ENCODE data around the gene CACNA1H.

DNA sequence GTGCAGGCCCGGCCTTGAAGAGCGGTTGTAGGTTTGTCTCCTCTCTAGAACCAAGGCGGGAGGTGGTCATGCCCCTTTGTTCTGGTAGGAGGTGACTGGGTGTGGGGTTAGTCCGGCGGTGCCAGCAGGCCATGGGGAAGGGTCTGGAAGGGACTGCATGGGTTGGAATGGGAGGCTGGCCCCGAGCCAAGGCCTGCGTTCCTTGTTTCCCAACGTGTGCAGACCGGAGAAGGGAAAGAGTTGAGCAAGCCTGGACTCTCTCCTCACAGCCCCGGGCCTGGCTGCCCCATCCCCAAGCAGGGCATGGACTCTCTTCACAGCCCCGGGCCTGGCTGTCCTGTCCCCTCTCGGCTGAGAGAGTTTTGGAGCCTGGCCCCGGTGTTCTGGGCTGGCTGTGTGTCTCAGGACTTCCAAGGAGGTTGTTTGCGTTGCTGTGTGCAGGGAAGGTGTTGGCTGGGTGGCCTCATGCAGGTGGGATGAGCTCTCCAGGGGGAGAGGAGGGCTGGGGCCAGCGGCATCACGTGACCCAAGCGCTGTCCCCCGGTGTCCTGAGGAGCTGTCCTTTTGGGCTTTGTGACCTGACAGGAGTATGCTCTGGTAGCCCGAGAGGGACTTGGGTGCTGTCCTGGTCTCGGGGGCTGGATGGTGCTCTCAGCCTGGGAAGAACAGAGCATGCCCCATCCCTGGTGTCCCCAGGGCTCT is 2.6 kb downstream of the CACNA1H start:
- TF ChIP-seq, protein P1, sequence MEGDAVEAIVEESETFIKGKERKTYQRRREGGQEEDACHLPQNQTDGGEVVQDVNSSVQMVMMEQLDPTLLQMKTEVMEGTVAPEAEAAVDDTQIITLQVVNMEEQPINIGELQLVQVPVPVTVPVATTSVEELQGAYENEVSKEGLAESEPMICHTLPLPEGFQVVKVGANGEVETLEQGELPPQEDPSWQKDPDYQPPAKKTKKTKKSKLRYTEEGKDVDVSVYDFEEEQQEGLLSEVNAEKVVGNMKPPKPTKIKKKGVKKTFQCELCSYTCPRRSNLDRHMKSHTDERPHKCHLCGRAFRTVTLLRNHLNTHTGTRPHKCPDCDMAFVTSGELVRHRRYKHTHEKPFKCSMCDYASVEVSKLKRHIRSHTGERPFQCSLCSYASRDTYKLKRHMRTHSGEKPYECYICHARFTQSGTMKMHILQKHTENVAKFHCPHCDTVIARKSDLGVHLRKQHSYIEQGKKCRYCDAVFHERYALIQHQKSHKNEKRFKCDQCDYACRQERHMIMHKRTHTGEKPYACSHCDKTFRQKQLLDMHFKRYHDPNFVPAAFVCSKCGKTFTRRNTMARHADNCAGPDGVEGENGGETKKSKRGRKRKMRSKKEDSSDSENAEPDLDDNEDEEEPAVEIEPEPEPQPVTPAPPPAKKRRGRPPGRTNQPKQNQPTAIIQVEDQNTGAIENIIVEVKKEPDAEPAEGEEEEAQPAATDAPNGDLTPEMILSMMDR (IDR thresholded peaks at IDR 0.05) = no peak
- no peak for TF ChIP-seq POLR2A (IDR thresholded peaks at IDR 0.05)

All from right lobe of liver (tissue), 4 donors.